K562 (cell line): ENCODE results near the gene SMIM13.

ENCODE experiments used
- JUND ChIP-seq, 2 experiments: IDR thresholded peaks; 2 replicates in 1 of 2; 3 replicates in 1 of 2; pipeline ENCODE4 v1.6.1; 2011; ENCODE audit warnings: borderline replicate concordance in 2 of 2, low read depth in 2 of 2, low read length in 2 of 2, improper control_type of control experiment in 1 of 2, missing biosample characterization in 1 of 2, missing genetic modification characterization in 1 of 2, missing genetic modification reagents in 1 of 2
- MEF2D ChIP-seq: conservative IDR thresholded peaks from 2 replicates; pipeline ENCODE4 v1.6.1; 2016; ENCODE audit warnings: low read depth, missing genetic modification characterization, missing compliant biosample characterization
- RFX5 ChIP-seq: IDR thresholded peaks from 2 replicates; pipeline ENCODE4 v1.6.1; 2011; ENCODE audit warnings: low read depth, mild to moderate bottlenecking, improper control_type of control experiment, low read length
- SRSF1 ChIP-seq: fragments of 200-400 bp; formaldehyde crosslinking; IDR thresholded peaks from 2 replicates; pipeline ENCODE4 v1.6.1; 2017; ENCODE audit warnings: mild to moderate bottlenecking, low read depth, low read length, moderate library complexity
- STAT5B ChIP-seq: fragments of 250-450 bp; sonication (Bioruptor Pico); IDR thresholded peaks from 2 replicates; pipeline ENCODE4 v1.8.0; 2021; ENCODE audit warnings: mild to moderate bottlenecking, inconsistent platforms
- TAL1 ChIP-seq: fragments of 450-650 bp; IDR thresholded peaks from 2 replicates; pipeline ENCODE4 v1.6.1; 2016; ENCODE audit warnings: mild to moderate bottlenecking
- TF ChIP-seq, protein P1 (sequence below), 3 experiments: IDR thresholded peaks in 2 of 3; conservative IDR thresholded peaks in 1 of 3; 2 replicates each; pipeline ENCODE4 v1.5.1; 2011 to 2012; ENCODE audit warnings: low read length in 3 of 3, mild to moderate bottlenecking in 3 of 3, control low read depth in 2 of 3, improper control_type of control experiment in 1 of 3, inconsistent platforms in 1 of 3, low read depth in 1 of 3, mixed read lengths in 1 of 3, moderate library complexity in 1 of 3; ENCODE audit not compliant: insufficient read depth in 2 of 3

DNA sequence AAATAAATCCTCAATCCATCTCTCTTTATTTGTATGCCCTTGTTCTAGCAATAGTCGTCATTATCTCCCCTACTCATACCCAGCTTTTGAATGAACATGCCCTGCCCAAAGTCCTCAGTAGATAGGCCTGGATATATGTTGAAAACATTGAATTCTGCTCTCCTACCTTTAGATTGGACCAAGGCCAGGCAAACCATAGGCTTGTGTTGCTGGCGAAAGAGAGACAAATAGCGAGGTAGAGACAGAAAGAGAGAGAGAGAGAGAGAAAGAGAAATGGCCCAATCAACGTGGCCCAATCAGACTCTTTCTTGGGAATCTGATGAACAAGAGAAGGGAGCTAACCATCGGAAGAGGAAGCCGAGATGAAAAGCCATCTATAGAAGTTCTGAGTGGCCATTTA, 93.7 kb downstream of the SMIM13 start:
- TF ChIP-seq TAL1 (no peak), MEF2D (tag) (no peak), JUND (IDR thresholded peaks at IDR 0.05; ENCODE audit: borderline replicate concordance, low read depth, low read length) (no peak), JUND (tag; IDR thresholded peaks at IDR 0.05; ENCODE audit: borderline replicate concordance, low read depth, low read length) (no peak), SRSF1 (no peak), STAT5B (CRISPR knock-in tag) (no peak), RFX5 (no peak)
- TF ChIP-seq, protein P1, sequence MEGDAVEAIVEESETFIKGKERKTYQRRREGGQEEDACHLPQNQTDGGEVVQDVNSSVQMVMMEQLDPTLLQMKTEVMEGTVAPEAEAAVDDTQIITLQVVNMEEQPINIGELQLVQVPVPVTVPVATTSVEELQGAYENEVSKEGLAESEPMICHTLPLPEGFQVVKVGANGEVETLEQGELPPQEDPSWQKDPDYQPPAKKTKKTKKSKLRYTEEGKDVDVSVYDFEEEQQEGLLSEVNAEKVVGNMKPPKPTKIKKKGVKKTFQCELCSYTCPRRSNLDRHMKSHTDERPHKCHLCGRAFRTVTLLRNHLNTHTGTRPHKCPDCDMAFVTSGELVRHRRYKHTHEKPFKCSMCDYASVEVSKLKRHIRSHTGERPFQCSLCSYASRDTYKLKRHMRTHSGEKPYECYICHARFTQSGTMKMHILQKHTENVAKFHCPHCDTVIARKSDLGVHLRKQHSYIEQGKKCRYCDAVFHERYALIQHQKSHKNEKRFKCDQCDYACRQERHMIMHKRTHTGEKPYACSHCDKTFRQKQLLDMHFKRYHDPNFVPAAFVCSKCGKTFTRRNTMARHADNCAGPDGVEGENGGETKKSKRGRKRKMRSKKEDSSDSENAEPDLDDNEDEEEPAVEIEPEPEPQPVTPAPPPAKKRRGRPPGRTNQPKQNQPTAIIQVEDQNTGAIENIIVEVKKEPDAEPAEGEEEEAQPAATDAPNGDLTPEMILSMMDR (IDR thresholded peaks at IDR 0.05 in 2 of 3, conservative IDR thresholded peaks at IDR 0.05 in 1 of 3; ENCODE audit: insufficient read depth in 2 of 3, low read depth in 1 of 3, low read length in 3 of 3): no peak
